Islet precursor cell (in vitro differentiated cells): Measurements from ENCODE around the gene PHF21A.
"Not testable (repeated sequence)": the region's sequence is repeated elsewhere in the genome, so short reads cannot be mapped to it uniquely, and the experiment has no call there.

Experiments
- DNase-seq: peaks from one replicate; pipeline ENCODE4 v3.0.0-alpha.2; 2018

The PHF21A gene

GRCh38 chr11:45918331-45918941, 202.8 kb downstream of the PHF21A start:
- peak; percentile 90 for DNase-seq

DNA sequence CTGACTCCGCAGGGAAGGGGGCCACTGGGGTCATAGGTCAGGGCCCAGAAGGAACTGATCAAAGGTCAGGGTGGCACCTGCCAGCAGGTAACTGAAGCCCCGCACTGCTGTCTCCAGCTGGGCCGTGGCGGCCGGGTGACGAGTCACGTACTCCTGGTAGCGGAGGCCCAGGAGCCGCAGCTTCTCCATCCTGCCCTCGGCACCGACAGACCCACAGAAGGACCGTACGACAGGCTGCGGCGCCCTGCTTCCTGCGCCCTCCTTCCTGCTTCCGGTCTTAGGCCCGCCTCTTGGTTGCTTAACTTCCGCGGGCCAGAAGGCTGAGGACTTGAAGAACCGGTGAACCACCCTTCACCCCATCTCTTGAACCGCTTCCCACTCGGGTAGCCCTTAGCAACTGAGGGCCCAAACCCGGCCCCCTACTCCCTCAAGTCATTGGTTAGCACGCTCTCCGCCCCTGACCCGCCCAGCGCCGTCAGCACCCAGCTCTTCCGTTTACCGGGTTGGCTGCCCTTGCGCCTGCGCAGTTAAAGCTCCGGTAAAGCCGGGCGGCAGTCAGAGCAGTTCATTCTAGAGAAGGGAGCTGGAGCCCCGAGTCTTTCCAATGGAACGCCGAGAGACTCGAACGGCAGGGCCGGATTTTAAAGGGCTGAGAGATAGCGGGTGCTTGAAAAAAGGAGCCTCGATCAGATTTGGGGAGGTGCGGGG, 203.5 kb downstream of the PHF21A start, which contains the start of gene PEX16:
Gene PEX16 (minus strand): TSS at position 255 of the 708 bp plus-strand sequence. CDS start 66 bp downstream, at position 189.
- peak; percentile 99 for DNase-seq

- DNase-seq: no peak
Observed at GRCh38 chr11:45917286-45917622, 204.0 kb downstream of the PHF21A start.

DNA sequence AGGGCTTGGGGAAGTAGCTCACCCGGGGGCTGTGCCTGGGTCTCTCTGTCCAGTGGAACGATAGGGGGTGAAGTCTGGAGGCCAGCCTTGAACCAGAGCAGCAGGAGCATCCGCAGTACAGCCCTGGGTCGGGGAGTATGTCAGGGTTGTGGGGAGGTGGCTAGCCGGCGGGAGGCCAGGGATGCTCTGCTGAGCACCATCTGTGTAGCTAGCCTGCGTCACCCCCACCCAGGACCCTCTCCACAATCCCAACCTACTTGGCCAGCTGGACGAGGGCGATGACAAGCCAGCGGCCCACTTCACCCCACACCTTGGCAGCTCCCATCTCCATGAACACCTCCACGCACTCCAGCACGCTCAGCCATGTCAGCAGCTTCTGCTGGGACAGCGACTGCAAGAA, 205.8 kb downstream of the PHF21A start:
- no peak for DNase-seq

- DNase-seq: no peak
Observed at GRCh38 chr11:45913942-45914635, 207.2 kb downstream of the PHF21A start.

DNA sequence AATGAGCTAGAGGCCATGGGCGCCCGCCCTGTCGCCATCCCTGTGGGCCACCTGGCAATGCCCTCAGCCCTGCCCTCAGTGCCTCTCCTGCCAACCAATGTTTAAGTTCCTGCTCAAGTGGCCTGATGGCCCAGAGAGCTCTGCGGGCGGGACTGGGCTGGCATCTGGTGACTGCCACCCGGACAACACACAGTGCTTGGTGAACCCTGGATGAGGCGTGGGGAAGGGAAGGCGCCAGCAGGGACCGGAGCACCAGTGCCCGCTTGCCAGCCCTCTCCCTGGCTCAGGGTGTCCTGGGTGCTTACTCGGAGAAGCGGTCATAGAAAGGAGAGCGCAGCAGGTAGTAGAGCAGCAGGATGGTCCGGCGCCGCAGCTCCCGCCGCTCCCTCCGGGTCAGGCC, 207.7 kb downstream of the PHF21A start:
- DNase-seq: no peak

- no peak for DNase-seq
Observed at GRCh38 chr11:45910623-45911022, 210.6 kb downstream of the PHF21A start.

DNA sequence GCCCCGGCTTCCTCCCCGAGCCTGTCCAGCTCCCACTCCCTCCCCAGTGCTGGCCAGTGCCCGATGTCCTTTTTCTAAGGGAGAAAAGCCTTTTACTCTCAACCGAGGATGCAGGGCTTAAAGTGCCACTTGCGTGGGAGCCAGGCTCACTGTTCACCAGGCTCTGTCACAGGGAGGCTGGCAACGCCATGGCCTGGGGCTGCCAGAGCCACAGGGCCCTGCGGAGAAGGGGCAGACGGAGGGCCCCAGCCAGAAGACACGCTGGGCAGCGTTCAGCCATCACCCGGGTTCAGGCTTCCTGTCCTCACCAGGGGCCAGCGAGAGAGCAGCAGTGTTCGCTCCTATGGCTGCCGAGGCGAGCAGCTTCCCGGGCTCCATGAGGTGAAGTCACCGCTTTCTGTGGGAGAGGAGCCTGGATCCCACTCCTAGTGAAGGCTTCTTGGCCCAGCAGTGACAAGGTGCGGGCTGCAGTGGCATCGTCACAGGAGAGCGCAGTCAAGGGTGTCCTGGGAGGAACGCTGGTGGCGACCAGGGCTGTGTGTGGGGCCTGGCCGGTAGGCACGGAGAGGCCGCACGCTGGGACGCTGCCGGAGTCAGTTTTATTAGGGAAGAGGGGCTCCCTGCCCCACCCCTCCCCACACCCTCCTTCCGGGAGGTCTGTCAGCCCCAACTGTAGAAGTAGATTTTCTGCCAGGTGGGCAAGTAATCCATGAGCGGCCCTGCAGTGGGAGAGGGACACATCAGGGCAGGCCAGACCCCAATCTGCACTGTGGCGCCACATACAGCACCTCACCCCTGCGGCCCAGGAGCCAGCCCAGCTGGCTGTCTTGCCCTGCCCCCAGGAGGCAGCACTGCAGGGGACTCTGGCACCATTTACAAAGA, 211.4 kb downstream of the PHF21A start:
- no peak for DNase-seq

- DNase-seq: no peak
Observed at GRCh38 chr11:45907911-45908370, 213.3 kb downstream of the PHF21A start.

DNA sequence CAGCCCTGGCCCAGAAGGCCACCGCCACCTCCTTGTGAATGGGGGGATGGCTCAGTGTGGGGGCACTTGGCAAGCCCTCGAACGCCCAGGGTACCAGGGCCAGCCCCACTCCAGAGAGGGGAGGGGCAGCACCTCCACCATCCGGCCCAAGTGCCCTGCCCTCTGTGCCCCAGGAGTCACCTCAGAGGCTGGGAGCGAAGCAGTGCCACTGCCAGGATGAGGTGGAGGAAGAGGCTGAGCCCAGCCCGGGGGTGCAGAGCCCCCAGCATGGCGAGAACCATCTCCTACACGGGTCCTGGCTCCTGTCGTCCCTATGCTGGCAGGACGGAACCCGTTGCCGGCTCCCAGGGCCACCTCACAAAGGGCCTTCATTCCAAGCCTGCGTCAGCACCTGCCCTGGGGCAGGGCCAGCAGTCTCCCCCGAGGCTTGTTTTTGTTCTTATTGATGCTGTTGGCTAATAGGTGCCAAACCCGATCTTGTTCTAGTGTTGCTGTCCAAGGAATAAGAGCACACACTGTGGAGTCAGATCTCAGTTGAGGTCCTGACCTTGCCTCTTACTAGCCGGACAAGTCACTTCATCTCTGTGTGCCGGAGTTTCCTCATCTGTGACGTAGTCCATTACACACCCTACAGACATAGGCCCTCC, 214.2 kb downstream of the PHF21A start, which contains the start of gene FREY1:
Gene FREY1 (minus strand): TSS at position 307 of the 647 bp plus-strand sequence. CDS start 26 bp downstream, at position 281.
- no peak for DNase-seq

GRCh38 chr11:45906096-45906682, 215.1 kb downstream of the PHF21A start:
- DNase-seq: no peak

DNA sequence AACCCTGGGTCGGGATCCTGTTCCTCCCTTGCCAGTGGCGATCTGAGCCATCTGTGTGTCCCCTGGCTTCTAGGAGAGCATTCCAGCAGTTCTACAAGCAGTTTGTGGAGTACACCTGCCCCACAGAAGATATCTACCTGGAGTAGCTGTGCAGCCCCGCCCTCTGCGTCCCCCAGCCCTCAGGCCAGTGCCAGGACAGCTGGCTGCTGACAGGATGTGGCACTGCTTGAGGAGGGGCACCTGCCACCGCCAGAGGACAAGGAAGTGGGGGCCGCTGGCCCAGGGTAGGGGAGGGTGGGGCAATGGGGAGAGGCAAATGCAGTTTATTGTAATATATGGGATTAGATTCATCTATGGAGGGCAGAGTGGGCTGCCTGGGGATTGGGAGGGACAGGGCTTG, 215.7 kb downstream of the PHF21A start:
- not testable (repeated sequence) for DNase-seq

DNA sequence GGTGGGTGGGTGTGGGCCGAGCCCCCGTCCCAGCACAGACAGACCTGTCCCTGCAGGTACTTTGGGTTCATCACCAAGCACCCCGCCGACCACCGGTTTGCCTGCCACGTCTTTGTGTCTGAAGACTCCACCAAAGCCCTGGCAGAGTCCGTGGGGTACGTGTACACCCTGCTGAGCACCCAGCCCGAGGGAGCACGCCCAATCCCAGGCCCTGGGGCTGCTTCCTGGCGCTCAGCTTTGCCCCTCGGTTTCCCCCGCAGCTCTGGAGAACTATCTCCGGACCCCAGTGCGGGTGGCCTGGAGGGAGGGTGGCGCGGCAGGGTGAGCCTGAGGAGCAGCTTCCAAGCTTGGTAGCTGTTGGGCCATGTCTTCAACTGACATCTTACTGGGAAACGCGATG, 216.2 kb downstream of the PHF21A start:
- no peak for DNase-seq

GRCh38 chr11:45904309-45904915, 216.8 kb downstream of the PHF21A start:
- no peak for DNase-seq

DNA sequence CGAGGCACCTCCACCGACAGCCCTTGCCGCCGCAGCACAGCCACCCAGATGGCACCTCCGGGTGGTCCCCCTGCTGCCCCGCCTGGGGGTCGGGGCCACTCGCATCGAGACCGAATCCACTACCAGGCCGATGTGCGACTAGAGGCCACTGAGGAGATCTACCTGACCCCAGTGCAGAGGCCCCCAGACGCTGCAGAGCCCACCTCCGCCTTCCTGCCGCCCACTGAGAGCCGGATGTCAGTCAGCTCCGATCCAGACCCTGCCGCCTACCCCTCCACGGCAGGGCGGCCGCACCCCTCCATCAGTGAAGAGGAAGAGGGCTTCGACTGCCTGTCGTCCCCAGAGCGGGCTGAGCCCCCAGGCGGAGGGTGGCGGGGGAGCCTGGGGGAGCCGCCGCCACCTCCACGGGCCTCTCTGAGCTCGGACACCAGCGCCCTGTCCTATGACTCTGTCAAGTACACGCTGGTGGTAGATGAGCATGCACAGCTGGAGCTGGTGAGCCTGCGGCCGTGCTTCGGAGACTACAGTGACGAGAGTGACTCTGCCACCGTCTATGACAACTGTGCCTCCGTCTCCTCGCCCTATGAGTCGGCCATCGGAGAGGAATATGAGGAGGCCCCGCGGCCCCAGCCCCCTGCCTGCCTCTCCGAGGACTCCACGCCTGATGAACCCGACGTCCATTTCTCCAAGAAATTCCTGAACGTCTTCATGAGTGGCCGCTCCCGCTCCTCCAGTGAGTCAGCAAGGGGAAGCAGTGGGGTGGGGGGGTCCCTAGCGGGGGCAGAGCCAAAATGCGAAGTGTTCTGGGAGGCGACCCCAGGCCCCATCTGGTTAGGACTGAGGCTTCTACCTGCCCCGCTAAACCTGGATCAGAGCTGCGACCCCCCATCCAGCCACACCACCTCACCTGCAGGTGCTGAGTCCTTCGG, 218.5 kb downstream of the PHF21A start:
- DNase-seq: no peak

GRCh38 chr11:45901626-45902025, 219.6 kb downstream of the PHF21A start:
- no peak for DNase-seq

- DNase-seq: no peak
Observed at GRCh38 chr11:45900916-45901617, 220.2 kb downstream of the PHF21A start.

DNA sequence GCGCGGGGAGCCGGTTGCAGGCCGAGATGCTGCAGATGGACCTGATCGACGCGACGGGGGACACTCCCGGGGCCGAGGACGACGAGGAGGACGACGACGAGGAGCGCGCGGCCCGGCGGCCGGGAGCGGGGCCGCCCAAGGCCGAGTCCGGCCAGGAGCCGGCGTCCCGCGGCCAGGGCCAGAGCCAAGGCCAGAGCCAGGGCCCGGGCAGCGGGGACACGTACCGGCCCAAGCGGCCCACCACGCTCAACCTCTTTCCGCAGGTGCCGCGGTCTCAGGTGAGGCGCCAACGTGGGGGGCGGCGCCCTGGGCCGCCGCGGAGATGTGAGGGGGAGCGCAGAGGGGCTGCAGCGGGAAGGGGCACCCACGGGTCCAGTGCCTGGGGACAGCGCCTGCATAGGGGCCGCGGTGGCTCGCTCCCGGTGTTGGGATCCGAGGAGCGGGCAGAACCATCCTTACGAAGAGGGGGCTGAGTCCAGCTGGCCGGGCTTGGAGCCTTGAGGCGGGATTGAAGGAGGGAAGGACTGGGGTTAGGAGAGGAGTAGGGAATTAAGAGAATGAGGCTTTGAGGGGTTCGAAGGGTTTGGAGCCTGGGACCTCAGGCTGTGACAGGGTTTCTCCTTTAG, 221.0 kb downstream of the PHF21A start:
- DNase-seq: not testable (repeated sequence)
